HEK293T (cell line): ENCODE measurements around the gene NRP2.

Experiments
- ARNT ChIP-seq: fragments of 450-650 bp; IDR thresholded peaks from 2 replicates; pipeline ENCODE4 v1.6.1; 2017; ENCODE audit warnings: mild to moderate bottlenecking
- BHLHE40 ChIP-seq: fragments of 450-650 bp; IDR thresholded peaks from 2 replicates; pipeline ENCODE4 v1.6.1; 2016; ENCODE audit warnings: mild to moderate bottlenecking, moderate library complexity, borderline replicate concordance
- FOXA1 ChIP-seq: fragments of 450-650 bp; IDR thresholded peaks from 2 replicates; pipeline ENCODE4 v1.6.1; 2016; ENCODE audit warnings: mild to moderate bottlenecking
- FOXK2 ChIP-seq: fragments of 450-650 bp; IDR thresholded peaks from 2 replicates; pipeline ENCODE4 v1.6.1; 2016; ENCODE audit warnings: mild to moderate bottlenecking
- FOXM1 ChIP-seq: fragments of 450-650 bp; IDR thresholded peaks from 2 replicates; pipeline ENCODE4 v1.6.1; 2017; ENCODE audit warnings: mild to moderate bottlenecking, borderline replicate concordance
- L3MBTL2 ChIP-seq: fragments of 450-650 bp; conservative IDR thresholded peaks from 2 replicates; pipeline ENCODE4 v1.6.1; 2016; ENCODE audit warnings: mild to moderate bottlenecking
- NFRKB ChIP-seq: fragments of 450-650 bp; IDR thresholded peaks from 2 replicates; pipeline ENCODE4 v1.6.1; 2016; ENCODE audit warnings: mild to moderate bottlenecking, moderate library complexity
- PKNOX1 ChIP-seq: fragments of 450-650 bp; IDR thresholded peaks from 2 replicates; pipeline ENCODE4 v1.6.1; 2016
- SP1 ChIP-seq: fragments of 450-650 bp; IDR thresholded peaks from 2 replicates; pipeline ENCODE4 v1.6.1; 2017
- SUZ12 ChIP-seq: fragments of 450-650 bp; IDR thresholded peaks from 2 replicates; pipeline ENCODE4 v1.6.1; 2016; ENCODE audit warnings: mild to moderate bottlenecking
- TARDBP ChIP-seq: fragments of 450-650 bp; IDR thresholded peaks from 2 replicates; pipeline ENCODE4 v1.6.1; 2016

- TF ChIP-seq FOXA1 (no peak), L3MBTL2 (no peak), SUZ12 (no peak), BHLHE40 (no peak), FOXK2 (no peak), TARDBP (no peak), SP1 (no peak), FOXM1 (no peak), NFRKB (no peak), ARNT (no peak), PKNOX1 (no peak)
Measured at GRCh38 chr2:205759732-205760131, 77.4 kb downstream of the NRP2 start.
